HG02571 (cell line): ENCODE results near the gene NUBP1.
A peak's percentile ranks its signal among the peaks of the same experiment; 100 is the strongest.

Experiments
- ATAC-seq: cut with Tn5 transposase; IDR thresholded peaks from one replicate; pipeline ENCODE4 v1.9.1; 2021; ENCODE audit warnings: mild to moderate bottlenecking, moderate library complexity; ENCODE audit not compliant: unreplicated experiment

NUBP1 gene

GRCh38 chr16:10799736-10800135 is 56.1 kb downstream of the NUBP1 start:
- ATAC-seq = no peak

- no peak for ATAC-seq
Observed at GRCh38 chr16:10805334-10805733, 61.7 kb downstream of the NUBP1 start.

- ATAC-seq = no peak
Observed at GRCh38 chr16:10806698-10807097, 63.1 kb downstream of the NUBP1 start.

GRCh38 chr16:10808218-10808617 is 64.6 kb downstream of the NUBP1 start:
- ATAC-seq = no peak

GRCh38 chr16:10808850-10809249 is 65.2 kb downstream of the NUBP1 start:
- ATAC-seq = no peak

GRCh38 chr16:10809706-10810105 is 66.1 kb downstream of the NUBP1 start:
- no peak for ATAC-seq

- peak; percentile 72 for ATAC-seq
Observed at GRCh38 chr16:10812312-10813098, 68.9 kb downstream of the NUBP1 start.

- no peak for ATAC-seq
Observed at GRCh38 chr16:10813099-10813455, 69.4 kb downstream of the NUBP1 start.

- ATAC-seq = no peak
Observed at GRCh38 chr16:10817514-10817913, 73.9 kb downstream of the NUBP1 start.

GRCh38 chr16:10817963-10818941 is 74.6 kb downstream of the NUBP1 start, which contains the start of gene TVP23A:
TVP23A (minus strand) TSS chr16:10818794; CDS start chr16:10818493, 301 bp downstream.
- ATAC-seq = no peak
